ENCODE measurements around the gene HKDC1. TPM values are rescaled to one million over a fixed set of nuclear protein-coding genes. Genes with fewer than 3 reads are reported as not detected.

HKDC1 gene
- total and polyA plus RNA-seq, 4 donors: 0.53 to 20.0 (median 5.2) TPM

DNA sequence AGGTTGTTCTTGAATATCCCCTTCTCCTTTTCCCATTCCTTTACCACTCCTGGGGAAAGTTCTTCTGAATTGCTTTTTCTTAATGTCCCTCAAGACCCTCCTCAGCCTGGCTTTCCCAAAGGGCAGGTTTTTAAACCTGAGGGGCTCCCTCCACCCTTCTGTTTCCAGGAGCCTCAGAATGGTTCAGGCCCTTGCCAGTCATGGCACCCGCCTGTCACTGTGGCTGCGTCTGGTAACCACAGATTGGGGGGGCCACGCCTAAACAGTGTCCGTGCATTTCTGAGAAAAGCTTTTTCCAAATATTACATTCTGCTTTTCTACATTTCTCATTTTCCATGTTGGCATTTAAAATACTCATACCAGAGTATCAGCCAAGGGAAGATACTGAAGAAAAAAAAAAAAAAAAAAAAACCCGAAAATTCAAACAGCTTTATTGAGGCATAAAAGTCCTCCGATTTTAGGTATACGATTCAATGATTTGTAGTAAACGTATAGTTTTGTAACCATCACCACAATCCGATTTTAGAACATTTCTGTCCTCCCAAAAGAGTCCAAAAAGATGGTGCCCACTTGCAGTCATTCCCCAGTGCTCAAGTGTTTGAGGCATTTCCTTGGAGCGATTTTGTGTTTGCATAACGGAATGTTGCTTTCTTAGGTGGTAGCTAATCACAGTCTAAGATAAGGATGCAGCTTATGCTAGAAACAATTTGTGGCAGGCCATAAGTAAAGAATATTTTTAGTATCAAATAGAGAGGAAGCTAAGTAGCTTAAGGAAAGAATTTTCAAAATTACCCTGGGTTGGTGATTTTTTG, 22.1 kb downstream of the HKDC1 start:
- Histone ChIP-seq H3K27me3 (ENCODE audit: control insufficient read depth in 4 of 4, insufficient read depth in 4 of 4, low read length in 3 of 4) (no peaks in the 10 kb centered on the region), H3K9me3 (ENCODE audit: control insufficient read depth in 4 of 4, low read length in 3 of 4) (no peaks in the 10 kb centered on the region), H3K36me3 (ENCODE audit: control insufficient read depth in 4 of 4, insufficient read depth in 3 of 4, low read depth in 1 of 4, low read length in 3 of 4) (no peaks in the 10 kb centered on the region), H3K9ac (ENCODE audit: low read depth in 1 of 2, low read length in 2 of 2) (no peak overlapping the region), H3K27ac (ENCODE audit: low read depth in 1 of 2, low read length in 2 of 2) (no peak overlapping the region), H3K4me1 (ENCODE audit: control insufficient read depth in 4 of 4, insufficient read depth in 4 of 4, low read length in 3 of 4) (peaks cover 0 to 6% (median 0%) of the 10 kb centered on the region in 4 donors), H3K4me3 (ENCODE audit: low read depth in 1 of 3, low read length in 3 of 3) (no peak overlapping the region)
- DNase-seq (ENCODE audit: low spot score): peak; percentile 63
- WGBS: 84% methylated on average over 11 of the region's 11 CpGs
- TF ChIP-seq NR2F2 (IDR thresholded peaks at IDR 0.05): no peak
- no peak for TF ChIP-seq YY1 (IDR thresholded peaks at IDR 0.05)
- TF ChIP-seq, protein P1, sequence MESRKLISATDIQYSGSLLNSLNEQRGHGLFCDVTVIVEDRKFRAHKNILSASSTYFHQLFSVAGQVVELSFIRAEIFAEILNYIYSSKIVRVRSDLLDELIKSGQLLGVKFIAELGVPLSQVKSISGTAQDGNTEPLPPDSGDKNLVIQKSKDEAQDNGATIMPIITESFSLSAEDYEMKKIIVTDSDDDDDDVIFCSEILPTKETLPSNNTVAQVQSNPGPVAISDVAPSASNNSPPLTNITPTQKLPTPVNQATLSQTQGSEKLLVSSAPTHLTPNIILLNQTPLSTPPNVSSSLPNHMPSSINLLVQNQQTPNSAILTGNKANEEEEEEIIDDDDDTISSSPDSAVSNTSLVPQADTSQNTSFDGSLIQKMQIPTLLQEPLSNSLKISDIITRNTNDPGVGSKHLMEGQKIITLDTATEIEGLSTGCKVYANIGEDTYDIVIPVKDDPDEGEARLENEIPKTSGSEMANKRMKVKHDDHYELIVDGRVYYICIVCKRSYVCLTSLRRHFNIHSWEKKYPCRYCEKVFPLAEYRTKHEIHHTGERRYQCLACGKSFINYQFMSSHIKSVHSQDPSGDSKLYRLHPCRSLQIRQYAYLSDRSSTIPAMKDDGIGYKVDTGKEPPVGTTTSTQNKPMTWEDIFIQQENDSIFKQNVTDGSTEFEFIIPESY (IDR thresholded peaks at IDR 0.05): no peak
- TF ChIP-seq RAD21 (IDR thresholded peaks at IDR 0.05): no peak
- no peak for TF ChIP-seq HNF4A (conservative IDR thresholded peaks at IDR 0.05)
- TF ChIP-seq EGR1 (IDR thresholded peaks at IDR 0.05; ENCODE audit: low read depth in 2 of 2): no peak
- TF ChIP-seq FOXA1 (IDR thresholded peaks at IDR 0.05): no peak
- no peak for TF ChIP-seq RXRA (IDR thresholded peaks at IDR 0.05)
- no peak for TF ChIP-seq MAX (IDR thresholded peaks at IDR 0.05)
- TF ChIP-seq, protein P2, sequence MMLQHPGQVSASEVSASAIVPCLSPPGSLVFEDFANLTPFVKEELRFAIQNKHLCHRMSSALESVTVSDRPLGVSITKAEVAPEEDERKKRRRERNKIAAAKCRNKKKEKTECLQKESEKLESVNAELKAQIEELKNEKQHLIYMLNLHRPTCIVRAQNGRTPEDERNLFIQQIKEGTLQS (IDR thresholded peaks at IDR 0.05): no peak
- no peak for TF ChIP-seq FOXA2 (IDR thresholded peaks at IDR 0.05)
- no peak for TF ChIP-seq HNF4G (IDR thresholded peaks at IDR 0.05)

DNA sequence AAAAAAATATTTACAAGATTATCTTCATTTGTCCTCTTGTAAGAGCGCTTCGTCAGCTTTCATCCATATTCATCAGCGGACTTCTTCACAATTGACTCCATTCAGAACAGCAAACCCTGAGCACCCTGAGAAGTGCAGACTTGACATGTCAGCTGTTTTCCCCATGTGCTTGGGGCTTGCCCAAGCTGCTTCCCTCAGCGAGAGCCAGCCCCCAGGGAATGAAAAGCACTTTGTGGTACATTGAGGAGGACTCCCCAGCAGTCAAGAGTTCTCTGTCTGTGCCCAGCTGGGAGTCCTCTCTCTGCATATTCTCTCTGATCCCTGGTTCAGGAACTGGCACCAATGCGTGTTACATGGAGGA, 22.7 kb downstream of the HKDC1 start:
- Histone ChIP-seq H3K9ac (ENCODE audit: low read depth in 1 of 2, low read length in 2 of 2) (no peak overlapping the region), H3K9me3 (ENCODE audit: control insufficient read depth in 4 of 4, low read length in 3 of 4) (no peaks in the 10 kb centered on the region), H3K4me1 (ENCODE audit: control insufficient read depth in 4 of 4, insufficient read depth in 4 of 4, low read length in 3 of 4) (peaks cover 0 to 4% (median 0%) of the 10 kb centered on the region in 4 donors), H3K36me3 (ENCODE audit: control insufficient read depth in 4 of 4, insufficient read depth in 3 of 4, low read depth in 1 of 4, low read length in 3 of 4) (no peaks in the 10 kb centered on the region), H3K27ac (ENCODE audit: low read depth in 1 of 2, low read length in 2 of 2) (no peak overlapping the region), H3K27me3 (ENCODE audit: control insufficient read depth in 4 of 4, insufficient read depth in 4 of 4, low read length in 3 of 4) (no peaks in the 10 kb centered on the region), H3K4me3 (ENCODE audit: low read depth in 1 of 3, low read length in 3 of 3) (no peak overlapping the region)
- DNase-seq (ENCODE audit: low spot score): no peak
- WGBS: 83% methylated on average over 5 of the region's 5 CpGs
- TF ChIP-seq JUND (IDR thresholded peaks at IDR 0.05): no peak
- no peak for TF ChIP-seq NR2F2 (IDR thresholded peaks at IDR 0.05)
- TF ChIP-seq RXRA (IDR thresholded peaks at IDR 0.05): no peak
- TF ChIP-seq GABPA (IDR thresholded peaks at IDR 0.05 in 1 of 2, conservative IDR thresholded peaks at IDR 0.05 in 1 of 2): no peak
- no peak for TF ChIP-seq TAF1 (conservative IDR thresholded peaks at IDR 0.05)
- TF ChIP-seq YY1 (IDR thresholded peaks at IDR 0.05): no peak
- TF ChIP-seq FOXA2 (IDR thresholded peaks at IDR 0.05): no peak

GRCh38 chr10:69243817-69244216, 23.7 kb downstream of the HKDC1 start:
- H3K9ac ChIP-seq (ENCODE audit: low read depth in 1 of 2, low read length in 2 of 2): no peak overlapping the region
- WGBS: 90% methylated on average over 10 of the region's 10 CpGs
- H3K27me3 ChIP-seq (ENCODE audit: control insufficient read depth in 4 of 4, insufficient read depth in 4 of 4, low read length in 3 of 4): no peaks in the 10 kb centered on the region
- no peak overlapping the region for H3K27ac ChIP-seq (ENCODE audit: low read depth in 1 of 2, low read length in 2 of 2)
- H3K9me3 ChIP-seq (ENCODE audit: control insufficient read depth in 4 of 4, low read length in 3 of 4): no peaks in the 10 kb centered on the region
- DNase-seq (ENCODE audit: low spot score): no peak
- H3K36me3 ChIP-seq (ENCODE audit: control insufficient read depth in 4 of 4, insufficient read depth in 3 of 4, low read depth in 1 of 4, low read length in 3 of 4): no peaks in the 10 kb centered on the region
- H3K4me1 ChIP-seq (ENCODE audit: control insufficient read depth in 4 of 4, insufficient read depth in 4 of 4, low read length in 3 of 4): peaks cover 0 to 2% (median 0%) of the 10 kb centered on the region in 4 donors
- TF ChIP-seq REST (IDR thresholded peaks at IDR 0.05) (no peak), RAD21 (IDR thresholded peaks at IDR 0.05) (no peak), TAF1 (conservative IDR thresholded peaks at IDR 0.05) (no peak), RXRA (IDR thresholded peaks at IDR 0.05) (no peak), GABPA (IDR thresholded peaks at IDR 0.05 in 1 of 2, conservative IDR thresholded peaks at IDR 0.05 in 1 of 2) (no peak)
- H3K4me3 ChIP-seq (ENCODE audit: low read depth in 1 of 3, low read length in 3 of 3): no peak overlapping the region
